Stomach (tissue), 9 donors: Measurements from ENCODE around the gene FMN1. TPM values are rescaled to one million over a fixed set of nuclear protein-coding genes. Genes with fewer than 3 reads are reported as not detected.

ENCODE experiments used
- DNase-seq, 2 donors: peaks; one replicate each; pipeline versions ENCODE4 v3.0.0 to v3.0.0-alpha.2; 2013 to 2019
- H3K27ac ChIP-seq, 5 donors: fragments of 200-600 bp in 4 of 5; sonication (generic) in 4 of 5; one replicate each; pipeline ENCODE4 v1.5.1; 2013 to 2019; ENCODE audit warnings: mild to moderate bottlenecking in 1 of 5, moderate library complexity in 1 of 5
- H3K27me3 ChIP-seq, 3 donors: fragments of 200-600 bp; sonication (generic); one replicate each; pipeline ENCODE4 v1.5.1; 2017 to 2019; ENCODE audit warnings: mixed run types in 1 of 3
- H3K36me3 ChIP-seq, 4 donors: fragments of 200-600 bp; sonication (generic); 1 replicate in 3 of 4; 2 replicates in 1 of 4; pipeline ENCODE4 v1.5.1; 2016 to 2019
- H3K4me1 ChIP-seq, 4 donors: fragments of 200-600 bp; sonication (generic); one replicate each; pipeline ENCODE4 v1.5.1; 2016 to 2019
- H3K4me3 ChIP-seq, 4 donors: fragments of 200-600 bp; sonication (generic) in 3 of 4; one replicate each; pipeline ENCODE4 v1.5.1; 2016 to 2019; ENCODE audit warnings: mild to moderate bottlenecking in 1 of 4
- H3K9me3 ChIP-seq, 4 donors: fragments of 200-600 bp; sonication (generic); one replicate each; pipeline ENCODE4 v1.5.1; 2016 to 2019
- CTCF ChIP-seq, 7 experiments: fragments of 450-650 bp in 4 of 7; fragments of 200-600 bp in 3 of 7; sonication (generic) in 3 of 7; IDR thresholded peaks; one replicate each; pipeline ENCODE4 v1.5.1; 2016 to 2019; ENCODE audit warnings: antibody characterized with exemption in 7 of 7, control low read depth in 2 of 7, mild to moderate bottlenecking in 1 of 7
- EP300 ChIP-seq: sonication (generic); formaldehyde crosslinking; IDR thresholded peaks from one replicate; pipeline ENCODE4 v1.6.1; 2017; ENCODE audit warnings: antibody characterized with exemption
- POLR2A ChIP-seq, 4 donors: fragments of 450-650 bp; IDR thresholded peaks; one replicate each; pipeline ENCODE4 v1.6.1; 2016; ENCODE audit warnings: antibody characterized with exemption in 4 of 4, control low read depth in 2 of 4, mild to moderate bottlenecking in 1 of 4, moderate library complexity in 1 of 4
- POLR2AphosphoS5 ChIP-seq, 3 donors: sonication (generic); formaldehyde crosslinking; IDR thresholded peaks; one replicate each; pipeline ENCODE4 v1.6.1; 2016; ENCODE audit warnings: antibody characterized with exemption in 3 of 3
- WGBS, 5 donors: extraction: QIAGEN DNeasy Blood & Tissue Kit in 3 of 5; methylation state at CpG; one replicate each; pipeline versions ENCODE4 v1.1.5 to v1.1.7; 2013 to 2018; 5-methylcytosine and 5-hydroxymethylcytosine counted together
- intact Hi-C: fragments of 100-400 bp; cut with DNase I; formaldehyde crosslinking; loops from one replicate; pipeline ENCODE4 v1.15.1; 2023; ENCODE audit warnings: low total_unique reads
- polyA plus RNA-seq, 3 donors: library from polyadenylated mRNA; stranded (reverse); fragments of 200-250 nt; gene quantifications; one replicate each; pipeline ENCODE4 v1.2.3, GENCODE V29; 2013
- total RNA-seq, 5 donors: library from RNA; depleted of rRNA; stranded (reverse); fragments of >200 nt; gene quantifications; one replicate each; pipeline versions ENCODE4 v1.1.0 to v1.2.3, GENCODE V29; 2014 to 2016
- donor health status: healthy with polysubstance abuse.
- donor health status: Bipolar disorder and iron deficiency.
- donor health status: healthy.

The FMN1 gene
- total and polyA plus RNA-seq, 8 donors: 0.40 to 58.0 (median 22.9) TPM

- intact Hi-C loops: no loop called here
- TF ChIP-seq POLR2A (IDR thresholded peaks at IDR 0.05): no peak
- TF ChIP-seq CTCF (IDR thresholded peaks at IDR 0.05): no peak
- TF ChIP-seq POLR2AphosphoS5 (IDR thresholded peaks at IDR 0.05): no peak
- TF ChIP-seq EP300: no peak
- no peak for DNase-seq
- H3K4me3 ChIP-seq: no peak overlapping the region
- no peaks in the 10 kb centered on the region for H3K4me1 ChIP-seq
- H3K27ac ChIP-seq: no peak overlapping the region
- 65 to 82% (median 66%) methylated on average over 5 of the region's 5 CpGs for WGBS, 5 donors
- peaks cover 0 to 3% (median 0%) of the 10 kb centered on the region in 4 donors for H3K36me3 ChIP-seq
- H3K27me3 ChIP-seq: no peaks in the 10 kb centered on the region
- no peaks in the 10 kb centered on the region for H3K9me3 ChIP-seq
These were observed 406.6 kb downstream of the FMN1 start for GRCh38 chr15:32787949-32788348.

GRCh38 chr15:32786906-32787305 lies 407.6 kb downstream of the FMN1 start:
- Histone ChIP-seq H3K27me3 (no peaks in the 10 kb centered on the region), H3K27ac (no peak overlapping the region), H3K9me3 (no peaks in the 10 kb centered on the region), H3K4me3 (no peak overlapping the region), H3K4me1 (no peaks in the 10 kb centered on the region), H3K36me3 (no peaks in the 10 kb centered on the region)
- 91 to 95% (median 94%) methylated on average over 7 of the region's 7 CpGs for WGBS, 5 donors
- intact Hi-C loops: no loop called here
- no peak for TF ChIP-seq POLR2AphosphoS5 (IDR thresholded peaks at IDR 0.05)
- TF ChIP-seq POLR2A (IDR thresholded peaks at IDR 0.05): no peak
- no peak for TF ChIP-seq CTCF (IDR thresholded peaks at IDR 0.05)
- no peak for TF ChIP-seq EP300
- no peak for DNase-seq

- no peak for DNase-seq
- intact Hi-C loops: loop anchor here (5.0 kb wide), 1 partner anchor 52 kb away; no protein-coding TSS in a partner anchor
- no peaks in the 10 kb centered on the region for H3K4me1 ChIP-seq
- H3K36me3 ChIP-seq: no peaks in the 10 kb centered on the region
- H3K9me3 ChIP-seq: peaks cover 0 to 2% (median 0%) of the 10 kb centered on the region in 4 donors
- H3K4me3 ChIP-seq: no peak overlapping the region
- H3K27ac ChIP-seq: no peak overlapping the region
- no peaks in the 10 kb centered on the region for H3K27me3 ChIP-seq
- TF ChIP-seq EP300: no peak
- TF ChIP-seq POLR2AphosphoS5 (IDR thresholded peaks at IDR 0.05): no peak
These were observed 409.9 kb downstream of the FMN1 start for GRCh38 chr15:32784581-32784980.

GRCh38 chr15:32781781-32782180 lies 412.7 kb downstream of the FMN1 start:
- Histone ChIP-seq H3K27me3 (no peaks in the 10 kb centered on the region), H3K36me3 (no peaks in the 10 kb centered on the region), H3K4me1 (no peaks in the 10 kb centered on the region), H3K9me3 (peaks cover 0 to 15% (median 11%) of the 10 kb centered on the region in 4 donors), H3K4me3 (no peak overlapping the region), H3K27ac (no peak overlapping the region)
- intact Hi-C loops: loop anchor here (5.0 kb wide), 1 partner anchor 49 kb away; no protein-coding TSS in a partner anchor
- DNase-seq: no peak
- TF ChIP-seq POLR2AphosphoS5 (IDR thresholded peaks at IDR 0.05) (no peak), EP300 (no peak), CTCF (IDR thresholded peaks at IDR 0.05) (no peak), POLR2A (IDR thresholded peaks at IDR 0.05) (no peak)
- WGBS, 5 donors: 81 to 88% (median 82%) methylated on average over 3 of the region's 3 CpGs

- peaks cover 0 to 15% (median 11%) of the 10 kb centered on the region in 4 donors for H3K9me3 ChIP-seq
- 86 to 94% (median 91%) methylated on average over 4 of the region's 4 CpGs for whole genome bisulfite sequencing, 5 donors
- no peak for DNase-seq
- peaks cover 0 to 21% (median 12%) of the 10 kb centered on the region in 4 donors for H3K36me3 ChIP-seq
- H3K4me3 ChIP-seq: no peak overlapping the region
- TF ChIP-seq CTCF (IDR thresholded peaks at IDR 0.05): no peak
- no peak for TF ChIP-seq POLR2AphosphoS5 (IDR thresholded peaks at IDR 0.05)
- no peak for TF ChIP-seq EP300
- no peak for TF ChIP-seq POLR2A (IDR thresholded peaks at IDR 0.05)
- intact Hi-C loops: no loop called here
- H3K4me1 ChIP-seq: no peaks in the 10 kb centered on the region
- H3K27ac ChIP-seq: no peak overlapping the region
- H3K27me3 ChIP-seq: no peaks in the 10 kb centered on the region
These were observed 415.9 kb downstream of the FMN1 start for GRCh38 chr15:32778391-32779176.
